NOMO-1 (cell line): Measurements from ENCODE around the gene RARG.

ENCODE experiments used
- DNase-seq, 2 experiments: peaks; one replicate each; lab custom pipeline; 2025; ENCODE audit not compliant: unreplicated experiment in 2 of 2; lab: John Stamatoyannopoulos, UW

Gene RARG

DNA sequence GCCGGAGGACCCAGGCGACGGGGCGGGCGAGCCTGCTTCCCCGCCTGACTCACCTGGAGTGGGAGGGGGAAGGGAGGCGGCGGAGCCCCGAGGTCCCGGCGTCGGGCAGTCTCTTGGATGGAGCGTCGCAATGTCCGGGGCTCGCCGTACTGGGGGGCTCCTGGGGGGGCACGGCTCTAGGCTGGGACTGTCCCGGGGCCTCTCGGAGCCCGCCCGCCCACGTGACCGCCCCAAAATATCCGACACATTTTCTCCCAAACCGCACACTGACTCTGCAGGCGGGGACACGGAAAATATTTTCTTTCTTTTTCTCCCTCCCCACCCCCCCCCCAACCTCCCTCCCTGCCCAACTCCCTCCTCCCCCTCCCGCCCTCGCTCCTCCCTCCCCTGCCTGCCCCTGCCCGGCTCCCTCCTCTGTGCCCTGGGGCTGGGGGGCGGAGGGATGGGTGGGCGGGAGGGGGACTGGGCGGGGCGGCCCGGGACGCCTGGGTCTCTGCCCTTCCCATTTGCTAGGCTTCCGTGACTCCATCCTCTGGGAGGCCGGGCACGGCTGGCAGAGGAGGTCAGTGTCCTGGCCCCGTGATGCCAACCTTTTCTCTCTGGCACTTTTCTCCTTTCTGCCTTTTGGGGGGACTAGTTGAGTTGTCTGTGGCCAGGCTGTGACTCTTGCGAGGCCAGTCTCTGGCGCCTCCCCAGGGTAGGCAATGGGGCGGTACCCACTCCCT is at the start of gene RARG:
Gene RARG, minus strand, starts transcription at position 289 of the 725 bp plus-strand sequence. CDS start 4,664 bp downstream, outside the sequence.
- DNase-seq = peak in 1 of 2 experiments; percentile 16

DNA sequence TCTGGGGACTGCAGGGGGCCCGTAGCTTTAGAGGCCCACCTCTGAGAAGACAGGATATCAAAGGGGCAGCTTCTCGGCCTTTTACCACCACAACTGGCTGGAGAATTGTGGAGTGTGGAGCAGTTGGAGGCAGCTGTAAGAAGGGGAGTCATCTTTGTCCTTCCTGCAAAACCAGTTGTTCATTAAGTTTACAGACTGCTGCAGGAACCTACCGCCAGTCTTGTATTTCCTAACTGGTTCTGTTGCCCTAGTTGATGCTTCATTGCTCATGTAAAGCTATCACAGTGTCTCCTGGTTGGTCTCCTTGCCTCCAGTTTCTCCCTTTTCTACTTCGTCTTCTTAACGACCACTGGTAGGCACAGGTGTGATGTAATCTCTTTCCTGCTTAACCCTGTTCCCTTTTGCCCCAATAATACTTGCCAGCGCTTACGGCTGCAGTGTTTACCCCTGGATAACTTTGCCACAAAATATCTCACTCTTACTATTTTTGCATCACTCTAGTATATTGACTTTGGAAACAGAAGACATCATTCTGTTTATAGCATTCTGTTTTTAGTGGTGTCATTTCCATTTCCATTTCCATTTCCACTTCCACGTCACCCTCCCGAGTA is 48.0 kb upstream of the RARG start:
- DNase-seq = no peak

DNA sequence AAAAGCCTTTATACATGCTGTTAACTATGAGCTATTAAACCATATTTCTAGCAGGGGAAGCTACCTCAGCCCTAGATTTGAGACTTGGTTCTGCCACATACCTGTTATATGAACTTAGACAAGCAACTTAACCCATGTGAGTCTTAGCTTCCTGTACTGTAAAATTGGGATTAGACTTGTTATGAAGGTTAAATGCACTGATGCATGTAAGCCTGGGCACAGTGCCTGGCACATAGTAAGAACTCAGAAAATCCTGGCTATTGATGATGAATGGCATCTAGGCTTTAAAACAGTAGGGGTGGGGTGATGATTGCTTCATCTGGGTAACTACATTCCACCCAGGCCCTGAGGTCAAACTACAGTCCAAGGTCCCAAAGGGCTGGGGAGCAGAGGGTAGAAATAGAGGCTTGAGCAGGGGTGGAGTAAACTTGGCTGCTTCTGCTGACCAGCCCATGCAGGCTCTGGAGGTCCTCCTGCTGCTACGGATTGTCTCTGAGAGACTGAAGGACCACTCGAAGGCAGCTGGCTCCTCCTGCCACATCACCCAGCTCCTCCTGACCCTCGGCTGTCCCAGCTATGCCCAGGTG is 47.4 kb upstream of the RARG start:
- no peak for DNase-seq

DNA sequence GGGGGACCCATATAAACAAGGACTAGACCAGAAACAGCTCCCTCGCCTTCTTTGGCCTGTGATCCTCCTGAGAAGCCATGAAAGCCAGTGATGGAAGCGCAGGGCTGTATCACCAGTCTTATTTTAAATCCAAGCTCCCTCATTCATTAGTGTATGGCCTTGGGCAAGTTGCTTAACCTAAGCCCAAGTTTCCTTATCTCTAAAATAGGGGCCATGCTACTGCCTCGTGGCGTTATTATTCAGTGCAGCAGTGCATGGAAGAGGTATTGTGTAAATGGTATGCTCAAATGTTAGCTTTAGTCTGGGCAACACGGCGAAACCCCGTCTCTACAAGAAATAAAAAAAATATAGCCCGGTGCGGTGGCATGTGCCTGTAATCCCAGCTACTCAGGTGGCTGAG is 46.0 kb upstream of the RARG start:
- DNase-seq = no peak

DNA sequence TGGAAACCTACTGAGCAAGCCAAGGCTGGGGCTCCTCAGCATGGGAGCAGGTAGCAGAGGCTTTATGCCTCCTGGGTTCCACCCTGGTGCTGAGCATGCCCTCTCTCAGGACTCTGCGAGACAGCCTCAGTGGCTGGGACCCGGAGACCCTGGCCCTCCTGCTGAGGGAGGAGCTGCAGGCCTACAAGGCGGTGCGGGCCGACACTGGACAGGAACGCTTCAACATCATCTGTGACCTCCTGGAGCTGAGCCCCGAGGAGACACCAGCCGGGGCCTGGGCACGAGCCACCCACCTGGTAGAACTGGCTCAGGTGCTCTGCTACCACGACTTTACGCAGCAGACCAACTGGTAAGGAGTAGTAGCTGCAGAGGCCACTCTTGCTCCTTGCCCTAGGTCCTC is 44.5 kb upstream of the RARG start:
- DNase-seq = no peak

DNA sequence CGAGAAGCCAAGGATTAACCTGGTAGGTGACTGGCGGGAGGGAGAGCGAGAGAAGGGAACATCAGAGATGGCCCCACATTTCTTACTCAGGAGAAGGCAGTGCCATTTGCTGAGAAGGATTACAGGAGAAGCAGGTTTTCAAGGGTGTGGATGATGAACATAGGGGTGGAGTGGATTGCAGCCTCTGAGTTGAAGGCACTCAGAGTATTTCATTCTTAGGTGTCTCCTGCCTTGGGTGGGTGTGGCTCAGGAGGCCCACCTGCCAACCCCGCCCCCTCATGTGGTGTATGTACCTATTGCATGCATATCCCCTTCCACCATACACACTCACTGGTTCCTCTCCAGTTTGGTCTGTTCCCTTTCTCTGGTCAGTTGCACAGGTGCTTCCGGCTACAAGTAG is 42.4 kb upstream of the RARG start:
- no peak for DNase-seq

DNA sequence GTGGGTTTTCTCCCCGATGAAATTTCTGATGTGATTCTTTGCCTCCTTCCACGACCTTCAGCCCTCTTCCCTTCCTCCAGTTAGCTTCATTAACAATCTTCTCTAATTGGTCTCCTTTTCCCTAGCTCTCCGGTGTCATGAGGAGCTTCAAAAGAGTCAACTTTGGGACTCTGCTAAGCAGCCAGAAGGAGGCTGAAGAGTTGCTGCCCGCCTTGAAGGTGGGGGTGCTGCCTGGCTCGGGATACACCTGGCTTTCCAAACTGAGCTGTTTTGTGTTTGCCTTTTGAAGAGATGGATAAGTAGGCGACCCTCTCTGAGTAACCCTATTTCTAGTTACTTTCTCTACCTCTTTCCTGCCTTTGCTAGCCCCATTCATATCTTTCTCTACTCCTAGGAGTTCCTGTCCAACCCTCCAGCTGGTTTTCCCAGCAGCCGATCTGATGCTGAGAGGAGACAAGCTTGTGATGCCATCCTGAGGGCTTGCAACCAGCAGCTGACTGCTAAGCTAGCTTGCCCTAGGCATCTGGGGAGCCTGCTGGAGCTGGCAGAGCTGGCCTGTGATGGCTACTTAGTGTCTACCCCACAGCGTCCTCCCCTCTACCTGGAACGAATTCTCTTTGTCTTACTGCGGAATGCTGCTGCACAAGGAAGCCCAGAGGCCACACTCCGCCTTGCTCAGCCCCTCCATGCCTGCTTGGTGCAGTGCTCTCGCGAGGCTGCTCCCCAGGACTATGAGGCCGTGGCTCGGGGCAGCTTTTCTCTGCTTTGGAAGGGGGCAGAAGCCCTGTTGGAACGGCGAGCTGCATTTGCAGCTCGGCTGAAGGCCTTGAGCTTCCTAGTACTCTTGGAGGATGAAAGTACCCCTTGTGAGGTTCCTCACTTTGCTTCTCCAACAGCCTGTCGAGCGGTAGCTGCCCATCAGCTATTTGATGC is 36.9 kb upstream of the RARG start:
- DNase-seq = no peak

DNA sequence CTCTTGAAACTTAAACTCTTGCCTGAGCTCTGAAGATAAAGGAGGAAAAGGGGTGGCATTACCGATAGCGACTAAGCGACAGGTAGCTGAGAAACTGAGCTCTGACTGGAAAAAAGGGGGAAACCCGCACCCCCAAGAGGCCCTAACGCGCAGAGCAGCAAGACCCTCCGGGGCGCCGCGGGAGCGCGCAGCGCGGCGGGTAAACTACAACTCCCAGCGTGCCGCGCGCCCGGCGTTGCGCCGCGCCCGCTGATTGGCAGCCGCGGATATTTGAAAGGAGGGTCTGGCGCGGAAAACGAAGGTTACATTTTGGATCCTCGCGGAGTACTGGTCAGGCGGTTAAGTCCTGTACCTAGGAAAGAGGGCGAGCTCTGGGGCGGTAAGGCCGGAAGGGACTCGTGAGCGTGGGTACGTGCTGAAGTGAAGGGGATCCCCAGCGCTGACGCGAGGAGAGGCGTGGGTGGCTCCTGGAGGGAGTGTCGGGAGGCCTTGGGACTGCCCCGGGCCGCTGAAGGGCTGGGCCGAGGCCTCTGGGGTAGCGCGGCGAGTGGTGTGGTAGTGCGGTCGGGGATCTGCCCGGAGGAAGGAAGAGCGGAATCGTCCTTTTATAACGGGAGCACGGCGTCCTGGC is 36.1 kb upstream of the RARG start, which contains the start of gene ESPL1:
Gene ESPL1, plus strand, starts transcription at position 301 of the 631 bp plus-strand sequence. CDS start 468 bp downstream, outside the sequence.
- DNase-seq = peak; percentile 76 to 82

DNA sequence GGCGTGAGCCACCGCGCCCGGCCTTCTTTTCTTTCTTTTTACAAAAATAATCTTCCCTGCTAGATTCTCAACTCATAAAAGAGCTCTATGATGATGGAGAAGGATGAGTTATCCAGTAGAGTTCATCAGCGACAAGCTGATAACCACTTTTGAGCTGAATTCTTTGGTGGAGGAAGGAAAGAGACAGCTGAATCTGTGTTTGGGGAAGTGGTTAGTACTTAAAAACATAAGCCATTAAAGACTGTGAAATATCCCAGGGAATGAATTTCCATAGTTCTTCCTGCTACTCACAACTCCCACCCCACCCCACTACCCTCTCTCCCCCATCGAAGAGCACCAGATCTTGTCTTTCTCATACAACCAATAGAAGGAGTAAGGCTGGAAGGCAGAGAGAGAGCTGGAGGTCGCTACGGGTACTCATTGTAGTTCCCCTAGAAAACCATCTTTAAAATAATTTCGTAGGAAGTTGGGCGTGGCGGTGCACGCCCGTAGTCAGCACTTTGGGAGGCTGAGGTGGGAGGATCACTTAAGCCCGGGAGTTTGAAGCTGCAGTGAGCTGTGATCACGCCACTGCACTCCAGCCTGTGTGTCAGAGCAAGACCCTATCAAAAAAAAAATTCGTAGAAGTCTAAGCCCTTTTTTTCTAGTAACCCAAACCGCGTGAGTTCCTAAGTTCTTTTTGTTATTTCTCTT is 35.4 kb upstream of the RARG start:
- peak; percentile 55 to 70 for DNase-seq

DNA sequence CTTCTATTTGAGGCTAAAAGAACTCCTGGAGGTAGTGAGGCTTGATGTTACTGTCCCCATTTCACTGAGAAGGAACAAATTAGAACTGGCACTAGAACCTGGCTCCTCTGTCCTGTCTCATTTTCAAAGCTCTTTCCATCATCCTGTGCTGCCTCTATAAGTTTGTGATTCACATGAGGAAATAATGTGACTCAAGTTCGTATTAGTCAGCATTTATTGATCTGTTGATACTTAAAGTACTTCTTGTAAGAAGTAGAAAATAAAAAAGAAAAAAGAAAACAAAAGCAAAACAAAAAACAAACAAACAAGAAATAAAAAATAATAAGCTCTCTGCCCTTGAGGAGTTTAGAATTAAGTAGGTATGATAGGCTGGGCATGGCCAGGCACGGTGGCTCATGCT is 33.8 kb upstream of the RARG start:
- no peak for DNase-seq

DNA sequence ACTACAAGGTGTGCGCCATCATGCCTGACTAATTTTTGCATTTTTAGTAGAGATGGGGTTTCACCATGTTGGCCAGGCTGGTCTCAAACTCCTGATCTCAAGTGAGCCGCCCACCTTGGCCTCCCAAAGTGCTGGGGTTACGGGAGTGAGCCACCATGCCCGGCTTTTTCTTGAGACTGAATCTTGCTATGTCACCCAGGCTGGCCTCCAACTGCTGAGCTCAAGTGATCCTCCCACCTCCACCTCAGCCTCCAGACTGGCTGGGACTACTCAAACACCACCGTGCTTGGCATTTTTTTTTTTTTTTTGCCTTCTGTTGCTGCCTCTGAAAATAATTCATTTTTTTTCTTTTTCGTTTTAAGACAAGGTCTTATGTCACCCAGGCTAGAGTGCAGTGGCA is 27.9 kb upstream of the RARG start:
- DNase-seq = no peak

DNA sequence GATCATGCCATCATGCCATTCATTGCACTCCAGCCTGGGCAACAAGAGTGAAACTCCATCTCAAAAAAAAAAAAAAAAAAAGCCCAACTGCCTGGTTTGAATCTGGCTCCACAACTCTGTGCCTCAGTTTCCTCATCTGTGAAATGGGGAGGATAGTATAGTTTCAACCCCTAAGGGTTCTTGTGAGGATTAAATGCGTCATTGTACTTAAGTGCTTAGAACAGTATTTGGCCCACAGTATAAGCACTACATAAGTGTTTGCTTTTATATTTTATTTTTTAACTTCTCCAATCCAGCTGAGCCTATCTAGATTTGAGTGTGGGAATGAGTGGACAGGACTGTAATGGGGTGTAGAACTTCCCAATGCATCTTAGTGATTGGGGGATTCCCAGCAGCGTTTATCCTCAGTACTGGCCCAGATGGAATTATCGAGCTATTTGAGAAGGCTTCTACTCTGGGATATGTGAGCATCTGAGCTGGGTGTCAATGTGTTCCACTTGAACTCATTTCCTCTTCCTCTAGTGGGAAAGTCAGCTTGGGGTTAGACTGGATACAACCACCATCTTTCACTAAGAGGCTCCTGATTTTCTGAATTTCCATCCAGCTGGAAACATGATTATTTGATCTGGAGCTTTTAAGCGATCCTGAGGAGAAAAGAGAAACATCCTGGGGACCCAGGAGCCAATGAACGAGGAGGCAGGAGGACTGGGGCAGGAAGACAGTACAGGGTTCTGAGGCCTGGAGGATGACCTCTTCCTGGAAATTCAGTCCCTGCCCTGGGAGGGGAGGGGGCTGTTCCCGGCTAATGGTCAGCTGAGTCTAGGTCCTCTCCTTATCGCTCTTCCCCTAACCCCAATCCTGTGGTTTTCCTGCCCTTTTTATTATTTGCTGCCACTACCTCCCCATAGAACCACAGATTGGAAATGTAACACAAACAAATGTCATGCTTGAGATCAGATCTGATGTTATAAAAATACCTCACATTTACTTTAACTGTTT is 26.8 kb upstream of the RARG start:
- DNase-seq = no peak

DNA sequence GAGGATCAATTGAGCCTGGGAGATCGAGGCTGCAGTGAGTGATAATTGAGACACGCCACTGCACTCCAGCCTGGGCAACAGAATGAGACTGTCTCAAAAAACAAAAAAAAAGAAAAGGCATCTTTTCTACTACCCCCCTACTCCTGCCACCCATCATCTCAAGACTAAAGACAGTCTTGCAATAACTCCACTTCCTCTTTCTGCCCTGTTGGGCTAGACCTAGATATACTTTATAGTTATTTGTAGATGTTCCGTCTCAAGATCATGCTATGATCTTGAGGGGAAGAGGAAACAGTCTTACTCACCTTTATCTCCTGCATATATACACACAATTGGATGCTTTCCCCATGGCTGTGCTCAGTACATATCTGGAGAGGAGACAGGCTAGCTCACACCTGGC is 24.0 kb upstream of the RARG start:
- DNase-seq = peak; percentile 92 to 97

DNA sequence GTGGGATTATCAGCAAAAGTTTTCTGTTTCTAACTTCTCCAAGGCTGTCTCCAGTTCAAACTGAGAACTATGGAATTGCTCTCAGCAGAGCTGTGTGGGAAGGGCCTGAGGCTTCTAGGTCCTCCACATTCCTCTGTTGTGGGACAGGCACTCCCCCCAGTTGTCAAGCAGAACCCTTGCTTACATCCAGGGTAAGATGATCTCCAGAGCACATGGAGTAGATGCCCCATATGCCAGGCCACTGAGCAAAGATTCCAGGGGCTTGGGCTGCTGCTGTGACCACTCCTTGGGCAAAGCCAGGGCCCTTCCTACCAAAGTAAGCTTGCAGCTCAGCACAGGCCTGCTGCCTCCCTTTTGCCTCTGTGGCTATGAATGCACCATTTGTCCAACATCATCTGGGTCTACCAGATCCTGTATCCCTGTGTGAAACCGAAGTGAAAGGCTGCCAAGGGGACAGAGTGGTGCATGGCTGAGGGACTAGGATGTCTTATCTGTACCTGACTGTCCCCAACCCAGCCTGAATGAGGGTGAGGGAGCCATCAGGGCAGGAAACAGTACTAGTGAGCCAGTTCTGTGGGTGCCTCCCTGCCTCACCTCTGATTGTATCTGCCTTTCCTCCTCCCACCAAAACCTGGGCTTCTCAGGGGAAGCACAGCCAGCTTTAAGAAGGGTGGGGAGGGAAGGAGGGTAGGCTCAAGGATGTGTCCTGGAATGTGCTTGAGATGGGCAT is 23.0 kb upstream of the RARG start:
- no peak for DNase-seq

DNA sequence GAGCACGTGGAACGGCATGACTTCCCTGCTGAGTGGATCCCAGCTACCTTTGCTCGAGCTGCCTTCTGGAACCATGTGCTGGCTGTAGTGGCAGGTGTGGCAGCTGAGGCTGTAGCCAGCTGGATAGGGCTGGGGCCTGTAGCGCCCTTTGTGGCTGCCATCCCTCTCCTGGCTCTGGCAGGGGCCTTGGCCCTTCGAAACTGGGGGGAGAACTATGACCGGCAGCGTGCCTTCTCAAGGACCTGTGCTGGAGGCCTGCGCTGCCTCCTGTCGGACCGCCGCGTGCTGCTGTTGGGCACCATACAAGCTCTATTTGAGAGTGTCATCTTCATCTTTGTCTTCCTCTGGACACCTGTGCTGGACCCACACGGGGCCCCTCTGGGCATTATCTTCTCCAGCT is 21.3 kb upstream of the RARG start:
- no peak for DNase-seq

DNA sequence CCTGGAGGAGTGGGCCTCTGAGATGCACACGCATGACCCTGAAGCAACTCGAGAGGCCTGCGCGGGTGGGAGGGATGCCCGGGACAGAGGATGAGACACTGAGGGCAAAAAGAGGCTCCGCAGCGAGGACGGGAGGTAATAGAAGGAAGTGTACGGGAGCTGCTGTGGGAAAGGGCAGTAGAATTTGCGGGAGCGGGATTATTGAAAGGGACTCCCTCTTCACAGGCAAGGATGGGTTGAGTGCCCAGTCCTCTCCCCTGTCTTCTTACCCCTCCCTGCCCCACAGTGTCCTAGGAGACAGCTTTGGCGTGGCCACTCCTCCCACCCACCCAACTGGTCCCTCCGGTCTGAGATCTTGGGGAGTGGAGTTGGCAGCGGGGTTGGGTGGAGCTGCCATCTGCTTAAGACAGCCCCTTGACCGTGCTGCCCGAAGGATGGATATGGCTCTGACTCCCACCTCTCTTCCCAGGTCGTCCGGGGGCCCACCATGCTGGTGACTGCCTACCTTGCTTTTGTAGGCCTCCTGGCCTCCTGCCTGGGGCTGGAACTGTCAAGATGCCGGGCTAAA is 20.4 kb upstream of the RARG start:
- DNase-seq = no peak

DNA sequence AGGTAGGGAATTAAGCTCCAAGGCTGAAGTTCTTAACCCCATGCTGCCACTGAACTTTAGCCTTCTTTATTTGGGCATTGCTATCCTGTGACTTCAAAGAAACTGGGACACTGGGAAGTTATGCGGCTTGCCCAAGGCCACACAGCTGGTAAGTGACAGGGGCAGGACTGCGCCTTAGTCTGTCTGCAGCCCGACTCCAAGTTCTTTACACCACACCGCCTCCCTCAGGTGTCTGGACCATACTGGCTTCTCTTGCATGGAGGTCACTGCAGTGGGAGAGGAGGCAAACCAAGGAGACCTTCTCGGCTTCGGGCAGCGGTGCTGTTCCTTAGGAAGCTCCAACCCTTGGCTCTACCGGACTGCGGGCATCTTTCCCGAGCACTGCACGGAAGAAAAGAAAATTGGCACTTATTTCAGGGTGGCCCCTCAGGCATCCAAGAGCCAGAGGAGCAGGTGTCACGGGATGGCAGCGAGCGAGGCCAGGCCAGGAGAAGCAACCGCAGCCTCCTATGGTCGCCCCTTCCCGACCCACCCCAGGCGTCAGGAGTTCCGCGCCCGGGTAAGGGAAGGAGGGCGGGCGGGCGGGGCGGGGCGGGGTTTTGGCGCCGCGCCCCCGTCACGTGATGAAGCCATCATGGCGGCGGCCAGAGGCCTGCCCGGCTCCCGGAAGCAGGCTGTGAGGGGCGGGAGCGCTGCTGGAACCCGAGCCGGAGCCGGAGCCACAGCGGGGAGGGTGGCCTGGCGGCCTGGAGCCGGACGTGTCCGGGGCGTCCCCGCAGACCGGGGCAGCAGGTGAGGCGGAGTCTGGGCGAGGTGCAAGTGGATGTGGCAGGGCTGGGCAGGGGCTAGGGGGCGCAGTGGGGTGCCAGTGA is 19.7 kb upstream of the RARG start:
- DNase-seq = peak; percentile 63 to 78
